Stimulated activated CD4-positive, alpha-beta T cell treated with anti-CD3 and anti-CD28 coated beads, Interleukin-4, amount 100 ng/mL, for 1 hour (primary cell): Measurements from ENCODE around the gene CIART.
"Not testable (repeated sequence)": the region's sequence is repeated elsewhere in the genome, so short reads cannot be mapped to it uniquely, and the experiment has no call there.

Experiments
- DNase-seq: peaks from one replicate; pipeline ENCODE4 v3.0.0-alpha.2; 2020

Gene CIART

GRCh38 chr1:150281758-150282557 lies at the start of gene CIART:
CIART (plus strand) TSS chr1:150282554; CDS start chr1:150283268, 714 bp downstream.
- DNase-seq = peak; percentile 69

DNA sequence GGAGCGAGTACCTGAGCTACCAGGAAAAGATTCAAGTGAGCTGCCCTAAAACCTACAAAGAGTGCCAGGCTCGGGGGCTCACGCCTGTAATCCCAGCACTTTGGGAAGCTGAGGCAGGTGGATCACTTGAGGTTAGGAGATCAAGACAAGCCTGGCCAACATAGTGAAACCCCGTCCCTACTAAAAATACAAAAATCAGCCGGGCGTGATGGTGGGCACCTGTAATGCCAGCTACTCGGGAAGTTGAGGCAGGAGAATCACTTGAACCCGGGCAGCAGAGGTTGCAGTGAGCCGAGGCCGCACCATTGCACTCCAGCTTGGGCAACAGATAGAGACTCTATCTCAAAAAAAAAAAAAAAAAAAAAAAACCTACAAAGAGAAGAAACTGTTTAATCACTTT lies 49.4 kb upstream of the CIART start:
- DNase-seq = not testable (repeated sequence)

DNA sequence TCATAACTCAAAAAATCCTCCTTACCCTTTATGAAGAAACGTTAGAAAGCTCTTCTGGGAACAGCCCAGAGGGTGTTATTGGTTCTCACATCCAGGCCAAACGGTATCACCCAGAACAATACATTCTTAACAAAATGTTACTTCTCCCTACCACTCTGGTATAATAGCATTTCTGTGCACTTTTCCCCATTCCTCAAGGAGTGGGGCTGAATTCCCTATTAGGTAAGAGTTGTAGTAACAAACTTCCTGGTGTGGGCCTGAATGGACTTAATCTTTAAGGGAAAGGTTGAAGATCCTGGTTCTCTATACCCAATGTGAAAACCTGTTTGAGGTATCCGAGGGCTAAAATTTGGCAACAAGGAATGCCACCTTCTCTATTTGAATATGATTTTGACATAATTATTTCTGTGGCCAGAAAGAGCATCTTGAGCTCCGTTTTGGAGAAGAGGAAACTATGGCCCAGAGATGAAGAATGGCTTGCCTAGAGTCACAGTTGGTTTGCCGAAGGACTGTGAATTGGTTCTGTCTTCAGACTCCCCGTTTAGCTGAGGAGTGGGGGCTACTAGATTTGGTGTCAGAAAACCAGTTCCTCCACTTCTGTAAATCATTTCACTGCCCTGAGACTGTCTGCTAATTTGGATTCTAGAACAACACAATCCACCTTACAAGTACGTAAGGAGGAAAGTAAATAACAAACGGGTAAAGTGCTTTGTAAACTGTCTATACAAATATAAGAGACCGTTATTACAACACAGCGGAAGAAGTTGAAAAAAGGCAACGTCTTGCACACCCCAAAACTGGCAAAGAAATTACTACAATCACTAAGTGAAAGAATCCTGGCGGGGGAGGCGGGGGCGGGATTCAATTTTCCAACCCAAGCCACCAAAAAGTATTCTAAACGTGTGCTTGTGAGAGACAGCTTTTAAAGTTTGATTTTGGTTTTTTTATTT lies 48.7 kb upstream of the CIART start:
- peak; percentile 67 for DNase-seq

GRCh38 chr1:150234309-150234565 lies 48.1 kb upstream of the CIART start:
- DNase-seq = no peak

DNA sequence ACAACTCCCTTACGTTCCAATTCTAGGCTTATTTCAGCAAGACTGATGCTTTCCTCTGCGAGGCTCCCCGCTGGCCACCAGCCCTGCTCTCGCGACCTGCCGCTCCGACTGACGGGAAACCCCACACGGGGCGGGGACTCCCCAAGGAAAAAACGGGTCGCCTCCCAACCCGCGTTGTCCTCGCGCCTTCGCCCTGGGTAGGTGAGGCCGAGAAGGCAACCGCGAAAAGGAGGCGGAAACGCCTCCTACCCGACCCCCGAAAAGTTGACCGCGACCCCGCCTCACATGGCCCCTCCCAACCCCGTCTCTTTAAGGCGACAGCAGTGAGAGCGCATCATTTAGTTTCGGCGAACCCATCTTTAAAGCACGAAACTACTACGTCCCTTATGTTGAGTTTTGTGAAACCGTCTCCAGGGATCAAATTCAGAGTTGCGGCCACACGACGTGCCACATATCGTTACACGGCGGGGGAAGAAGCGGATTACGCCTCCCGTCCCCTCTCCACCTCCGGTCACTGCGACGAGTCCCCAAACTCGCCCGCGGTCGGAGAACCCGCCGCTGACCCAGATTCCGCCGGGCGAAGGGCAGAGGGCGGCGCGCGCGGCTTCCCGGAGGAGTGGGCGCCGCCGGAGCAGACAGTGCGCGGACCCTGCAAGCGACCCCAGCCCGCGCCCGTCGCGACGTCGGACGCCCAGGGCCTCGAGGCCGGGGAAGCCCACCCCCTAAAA lies 47.6 kb upstream of the CIART start:
- peak; percentile 86 for DNase-seq

DNA sequence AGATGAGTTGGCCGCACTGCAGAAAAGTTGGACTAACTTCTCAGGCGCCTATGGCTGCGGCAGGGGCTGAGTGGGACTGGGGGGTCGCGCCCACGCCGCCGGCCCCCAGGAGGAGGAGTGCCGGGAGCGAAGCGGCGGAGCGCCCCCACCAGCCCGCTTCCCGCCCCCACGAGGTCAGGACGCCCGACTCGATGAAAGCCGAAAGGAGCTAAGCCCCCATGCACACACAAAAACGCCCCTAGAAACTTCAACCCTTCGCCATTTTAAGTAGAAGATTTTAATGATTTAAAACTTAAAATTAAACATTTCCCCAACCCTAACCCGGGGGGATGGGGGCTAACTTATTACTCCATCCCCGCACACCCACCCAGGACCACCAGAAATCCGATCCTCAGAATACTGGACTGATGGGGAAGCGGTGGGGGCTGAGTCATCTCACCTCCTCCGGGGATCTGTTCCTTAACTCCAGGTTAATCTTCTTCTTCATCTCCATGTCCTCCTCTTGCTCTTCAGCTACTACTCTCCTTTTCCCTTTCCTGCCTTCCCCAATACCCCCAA lies 47.0 kb upstream of the CIART start:
- peak; percentile 36 for DNase-seq

DNA sequence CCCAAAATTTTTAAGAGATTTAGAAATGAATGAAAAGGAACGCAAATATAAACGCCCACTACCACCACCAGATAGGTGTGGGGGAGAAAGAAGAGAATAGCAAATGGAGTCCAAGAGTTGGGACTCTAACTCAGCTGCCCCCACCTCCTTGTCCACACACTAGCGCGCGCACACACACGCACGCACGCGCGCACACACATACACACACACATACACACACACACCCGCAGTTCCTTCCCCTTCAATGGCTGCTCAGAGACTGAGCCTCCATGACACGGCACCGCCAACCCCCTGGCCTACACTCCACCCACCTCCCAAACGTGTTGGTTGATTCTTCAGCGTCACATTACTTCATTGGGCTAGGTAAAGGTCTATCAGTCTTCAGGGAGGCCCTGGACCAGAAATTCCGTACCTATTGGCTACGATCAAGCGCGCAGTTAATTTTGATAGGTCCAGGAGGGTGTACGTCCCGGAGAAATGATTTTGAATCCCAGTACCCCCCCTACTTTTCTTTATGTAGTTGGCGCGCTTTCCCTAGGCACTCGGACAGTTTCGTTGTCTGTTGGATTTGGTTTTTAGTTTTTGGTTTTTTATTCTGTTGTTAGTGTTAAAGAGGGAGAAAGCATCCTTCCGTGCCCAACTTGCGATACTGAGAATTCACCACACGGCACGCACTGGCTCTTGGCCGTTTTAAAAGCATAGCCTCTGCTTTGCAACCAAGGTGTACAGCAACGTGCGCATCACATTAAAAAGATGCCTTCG lies 46.3 kb upstream of the CIART start, which contains the start of gene ANP32E:
Gene ANP32E, minus strand, starts transcription at position 261 of the 762 bp plus-strand sequence. CDS start 326 bp downstream, outside the sequence.
- DNase-seq = peak; percentile 87

GRCh38 chr1:150236614-150237100 lies 45.7 kb upstream of the CIART start:
- no peak for DNase-seq

DNA sequence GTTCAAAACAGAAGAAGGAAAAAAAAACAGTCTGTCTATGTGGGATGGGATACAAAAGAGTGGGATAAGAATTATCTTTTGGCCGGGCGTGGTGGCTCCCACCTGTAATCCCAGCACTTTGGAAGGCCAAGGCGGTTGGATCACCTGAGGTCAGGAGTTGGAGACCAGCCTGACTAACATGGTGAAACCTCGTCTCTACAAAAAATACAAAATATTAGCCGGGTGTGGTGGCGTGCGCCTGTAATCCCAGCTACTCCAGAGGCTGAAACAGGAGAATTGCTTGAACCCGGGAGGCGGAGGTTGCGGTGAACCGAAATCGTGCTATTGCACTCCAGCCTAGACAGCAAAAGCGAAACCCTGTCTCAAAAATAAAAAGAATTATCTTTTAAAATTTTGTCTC lies 45.2 kb upstream of the CIART start:
- DNase-seq = not testable (repeated sequence)

DNA sequence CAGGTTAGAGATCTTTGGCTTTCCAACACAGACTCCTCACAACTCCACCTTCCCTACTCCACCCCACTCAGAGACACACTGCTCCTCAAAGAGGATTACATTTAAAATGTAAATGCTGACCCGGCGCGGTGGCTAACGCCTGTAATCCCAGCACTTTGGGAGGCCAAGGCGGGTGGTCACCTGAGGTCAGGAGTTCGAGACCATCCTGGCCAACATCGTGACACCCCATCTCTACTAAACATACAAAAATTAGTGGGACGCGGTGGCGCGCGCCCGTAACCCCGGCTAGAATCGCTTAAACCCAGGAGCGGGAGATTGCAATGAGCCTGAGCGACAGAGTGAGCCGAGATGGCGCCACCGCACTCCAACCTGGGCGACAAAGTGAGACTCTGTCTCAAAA lies 44.6 kb upstream of the CIART start:
- DNase-seq = no peak

DNA sequence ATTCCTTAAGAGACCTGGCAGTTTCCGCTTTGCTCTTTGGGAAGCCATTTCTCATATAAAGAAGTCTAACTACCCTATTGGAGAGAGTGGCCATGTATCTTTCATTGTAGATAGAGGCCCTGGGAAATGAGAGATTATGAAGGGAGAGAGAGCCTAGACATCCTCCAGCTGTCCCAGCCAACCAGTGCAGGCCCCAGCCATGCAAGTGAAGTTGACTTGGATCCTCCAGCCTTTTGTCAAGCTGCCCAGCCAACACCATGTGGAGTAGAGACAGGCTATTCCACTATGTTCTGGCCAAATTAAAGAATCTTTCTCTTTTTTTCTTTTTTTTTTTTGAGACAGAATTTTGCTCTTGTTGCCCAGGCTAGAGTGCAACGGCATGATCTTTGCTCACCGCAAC lies 39.4 kb upstream of the CIART start:
- no peak for DNase-seq

DNA sequence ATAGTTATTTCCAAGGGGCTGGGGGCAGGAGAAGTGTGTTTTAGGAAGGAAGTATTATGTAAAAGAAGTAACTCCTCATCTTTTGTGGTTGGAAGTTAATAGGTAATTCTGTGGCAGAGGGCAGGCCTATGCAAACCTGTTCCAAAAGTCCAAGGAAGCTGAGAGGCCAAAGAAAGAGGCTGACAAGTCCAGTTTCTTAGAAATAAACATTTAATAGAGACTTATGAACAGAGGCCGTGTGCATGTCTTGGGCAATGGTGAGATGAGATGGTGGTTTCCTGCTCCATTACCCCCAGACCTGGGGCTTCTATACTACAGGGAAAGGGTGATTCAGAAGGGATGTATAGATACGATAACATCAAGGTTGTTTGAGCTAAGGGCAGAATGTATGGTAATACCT lies 32.4 kb upstream of the CIART start:
- no peak for DNase-seq

DNA sequence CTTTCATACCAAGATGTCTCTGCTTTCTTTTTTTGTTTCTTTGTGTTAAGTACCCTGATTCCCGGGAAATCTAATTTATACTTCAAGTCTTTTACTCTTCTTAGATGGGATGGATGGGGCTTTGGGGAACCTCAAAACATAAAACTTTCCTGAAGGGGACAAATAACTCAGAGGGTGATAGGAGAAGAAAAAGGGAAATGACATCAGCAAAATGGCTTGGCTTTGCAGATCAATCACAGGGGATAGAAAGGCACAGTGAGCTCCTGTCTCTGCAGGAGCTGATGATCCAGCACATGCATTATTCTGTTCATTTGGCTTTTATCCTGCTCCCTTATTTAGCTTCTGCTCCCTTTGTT lies 26.2 kb upstream of the CIART start:
- no peak for DNase-seq

DNA sequence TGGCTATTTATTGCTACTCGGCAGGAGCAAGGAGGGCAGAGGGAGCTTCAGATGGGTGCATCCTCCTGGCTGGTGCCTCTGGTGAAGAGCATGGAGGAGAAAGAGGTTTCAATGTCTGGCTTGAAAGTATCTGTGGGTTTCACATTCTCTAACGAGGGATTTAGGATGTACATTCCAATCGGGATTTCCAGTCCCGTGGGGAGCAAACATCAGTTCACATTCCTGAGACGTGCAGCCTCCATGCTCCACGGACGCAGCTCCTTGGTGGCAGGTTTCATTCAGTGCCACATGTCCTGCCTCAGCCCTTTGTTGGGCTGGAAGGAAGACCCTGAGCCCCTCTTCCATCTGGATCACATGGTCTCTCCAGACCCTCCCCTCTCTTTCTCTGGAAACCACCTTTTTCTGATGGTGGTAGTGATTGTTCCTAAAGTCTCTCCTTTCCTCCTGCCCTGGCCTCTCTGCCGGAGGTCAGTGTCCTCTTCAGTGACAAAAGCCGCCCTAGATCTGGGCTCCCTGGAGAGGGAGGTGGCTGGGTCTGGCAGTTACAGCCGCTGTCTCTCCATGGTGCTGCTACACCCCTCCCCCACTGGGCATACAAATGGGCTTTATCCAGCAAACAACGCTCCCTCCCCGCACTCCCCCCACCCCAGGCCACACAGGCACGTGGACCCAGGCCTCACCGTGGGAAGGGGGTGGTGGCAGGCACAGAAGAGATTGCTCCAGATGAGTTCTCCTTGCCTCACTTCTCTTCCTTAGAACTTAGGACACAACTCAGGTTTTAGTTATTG lies 25.6 kb upstream of the CIART start:
- DNase-seq = no peak

DNA sequence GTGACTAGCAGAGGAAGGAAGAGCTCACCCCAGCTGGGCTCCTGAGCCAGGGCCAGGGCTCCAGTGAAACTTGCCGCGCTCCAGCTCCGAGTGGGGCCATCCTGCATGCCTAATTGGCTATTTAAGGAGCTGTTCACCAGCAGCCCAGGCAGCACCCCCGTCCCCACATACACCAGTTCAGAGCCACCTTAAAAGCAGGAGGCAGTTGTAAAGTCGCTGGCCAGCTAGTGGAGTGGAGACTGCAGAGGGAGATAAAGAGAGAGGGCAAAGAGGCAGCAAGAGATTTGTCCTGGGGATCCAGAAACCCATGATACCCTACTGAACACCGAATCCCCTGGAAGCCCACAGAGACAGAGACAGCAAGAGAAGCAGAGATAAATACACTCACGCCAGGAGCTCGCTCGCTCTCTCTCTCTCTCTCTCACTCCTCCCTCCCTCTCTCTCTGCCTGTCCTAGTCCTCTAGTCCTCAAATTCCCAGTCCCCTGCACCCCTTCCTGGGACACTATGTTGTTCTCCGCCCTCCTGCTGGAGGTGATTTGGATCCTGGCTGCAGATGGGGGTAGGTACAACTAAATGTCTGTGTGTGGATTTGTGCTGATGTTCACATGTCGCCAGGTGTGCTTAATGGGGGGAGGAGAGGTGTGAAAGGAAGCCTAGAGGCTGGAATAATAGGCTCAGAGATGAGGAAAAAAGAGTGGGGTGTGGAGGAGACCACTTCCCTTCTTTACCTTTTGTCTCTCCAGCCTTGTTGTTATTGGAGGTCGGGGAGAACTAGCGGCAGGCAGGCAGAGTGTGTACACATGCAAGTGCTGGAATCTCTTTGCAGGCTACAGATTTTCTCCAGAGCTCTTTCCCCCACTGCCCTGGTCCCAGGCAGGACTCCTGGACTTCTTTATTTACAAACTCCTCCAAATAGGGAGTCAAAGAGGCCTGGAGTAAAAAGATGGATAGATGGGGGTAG lies 24.4 kb upstream of the CIART start, which contains the start of gene CA14:
Gene CA14, plus strand, starts transcription at position 151 of the 962 bp plus-strand sequence. Its CDS starts 355 bp downstream, at position 506.
- DNase-seq = no peak

DNA sequence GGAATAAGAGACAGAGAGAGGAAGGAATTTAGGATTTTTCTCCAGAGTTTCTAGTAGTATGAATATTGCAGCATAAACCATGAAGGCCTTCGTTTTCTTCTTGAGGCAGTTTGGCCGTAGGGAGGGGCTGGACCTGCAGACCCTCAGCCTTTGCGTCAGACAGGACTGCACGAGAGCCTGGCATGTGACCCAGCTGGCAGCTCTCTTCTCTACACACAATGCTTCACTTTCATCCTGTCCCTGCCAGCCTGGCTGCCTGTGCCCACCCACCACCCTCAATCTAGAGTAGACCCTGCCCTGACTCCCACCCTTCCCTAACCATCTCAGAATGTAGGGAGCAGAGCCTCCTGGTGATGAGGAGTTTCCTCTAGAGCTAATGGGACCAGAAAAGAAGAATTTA lies 23.1 kb upstream of the CIART start:
- DNase-seq = no peak

DNA sequence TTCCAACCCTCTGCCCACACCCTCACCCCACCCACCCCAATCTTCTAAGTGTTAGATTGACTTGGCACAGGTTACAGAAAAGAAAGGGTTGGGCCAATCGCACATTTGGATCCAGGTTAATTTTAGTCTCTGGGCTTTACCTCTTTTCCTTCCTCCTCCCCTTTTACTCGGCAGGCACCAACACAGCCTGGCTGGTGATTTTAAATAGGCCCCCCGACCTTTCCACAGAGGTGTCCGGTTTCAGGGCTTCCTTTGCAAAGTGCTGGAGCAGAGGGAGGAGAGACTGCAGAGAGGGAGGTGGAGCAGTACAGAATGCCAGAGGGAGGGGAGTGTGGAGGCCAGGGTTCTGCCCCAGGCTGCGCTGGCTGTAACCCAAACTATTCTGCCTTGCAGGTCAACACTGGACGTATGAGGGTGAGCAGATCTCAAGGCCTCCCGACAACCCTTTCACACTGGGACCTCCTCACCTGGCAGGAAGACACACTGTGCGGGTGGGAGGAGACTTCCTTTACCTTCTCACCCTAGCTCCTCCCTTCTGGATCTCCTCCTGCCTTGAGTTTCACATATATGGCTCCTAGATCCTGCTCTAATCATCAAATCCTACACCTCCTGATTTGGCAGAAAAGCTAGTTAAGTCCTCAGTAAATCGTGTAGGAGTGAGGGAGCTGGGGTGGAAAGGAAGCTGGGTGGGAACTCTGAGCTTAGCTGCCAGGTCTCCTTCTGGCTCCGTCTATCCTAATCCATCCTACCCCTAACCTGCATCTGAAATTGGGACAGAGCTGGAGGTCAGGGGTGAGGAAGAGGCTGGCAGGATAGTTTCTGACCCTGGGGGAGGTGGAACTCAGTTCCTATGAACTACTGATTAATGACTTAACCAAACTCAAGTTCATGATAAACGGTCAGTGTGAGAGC lies 22.3 kb upstream of the CIART start:
- DNase-seq = no peak

DNA sequence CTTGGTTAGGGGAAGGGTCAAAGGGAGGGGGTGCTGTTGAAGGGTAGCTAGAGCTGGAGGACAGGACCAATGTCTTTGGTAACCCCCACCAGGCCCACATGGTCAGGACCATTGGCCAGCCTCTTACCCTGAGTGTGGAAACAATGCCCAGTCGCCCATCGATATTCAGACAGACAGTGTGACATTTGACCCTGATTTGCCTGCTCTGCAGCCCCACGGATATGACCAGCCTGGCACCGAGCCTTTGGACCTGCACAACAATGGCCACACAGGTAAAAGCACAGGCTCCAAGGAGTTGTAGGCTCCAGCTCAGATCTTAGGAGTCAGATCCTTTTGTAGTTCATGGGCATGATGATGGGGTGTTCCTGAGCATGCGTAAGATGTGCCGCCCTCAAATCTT lies 21.0 kb upstream of the CIART start:
- DNase-seq = no peak
